Esophagus squamous epithelium (tissue), 4 donors: ENCODE measurements around the gene NCS1.

Experiments
- CTCF ChIP-seq, 6 experiments: fragments of 450-650 bp in 4 of 6; fragments of 200-600 bp in 2 of 6; sonication (generic) in 2 of 6; IDR thresholded peaks; one replicate each; pipeline ENCODE4 v1.5.1; 2016 to 2019; ENCODE audit warnings: antibody characterized with exemption in 6 of 6, mild to moderate bottlenecking in 4 of 6, moderate library complexity in 4 of 6
- POLR2A ChIP-seq, 4 donors: fragments of 450-650 bp; IDR thresholded peaks; one replicate each; pipeline ENCODE4 v1.6.1; 2017; ENCODE audit warnings: antibody characterized with exemption in 4 of 4, mild to moderate bottlenecking in 4 of 4, moderate library complexity in 3 of 4

DNA sequence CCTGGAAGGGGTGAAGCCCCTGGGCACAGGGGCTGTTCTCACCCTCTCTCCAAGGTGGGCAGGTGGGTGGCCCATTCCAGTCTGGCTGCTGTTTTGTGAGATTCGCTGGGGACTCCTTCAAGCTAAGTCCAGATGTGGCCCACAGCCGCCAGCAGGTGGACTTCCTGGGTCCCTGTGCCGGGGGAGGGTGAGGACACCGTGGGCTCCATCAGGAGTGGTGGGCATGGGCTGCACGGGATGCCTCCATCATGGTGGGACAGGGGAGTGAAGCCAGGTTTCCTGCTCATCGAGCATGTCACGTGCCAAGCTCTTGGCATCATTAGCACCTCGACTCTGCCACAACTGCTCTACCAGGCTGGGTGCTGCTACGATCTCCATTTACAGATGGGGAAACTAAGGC lies 1.8 kb downstream of the NCS1 start:
- no peak for TF ChIP-seq CTCF (IDR thresholded peaks at IDR 0.05)
- TF ChIP-seq POLR2A (IDR thresholded peaks at IDR 0.05): no peak
